GM19099 (cell line): ENCODE results near the gene CHP2.

Experiments
- POLR2A ChIP-seq: IDR thresholded peaks from 3 replicates; pipeline ENCODE4 v1.6.1; 2011; ENCODE audit warnings: low read depth; ENCODE audit not compliant: insufficient read length; ENCODE audit errors: extremely low read depth

CHP2 gene

GRCh38 chr16:23741675-23742303 lies 13.0 kb upstream of the CHP2 start:
- no peak for TF ChIP-seq POLR2A

GRCh38 chr16:23742766-23743165 lies 12.1 kb upstream of the CHP2 start:
- no peak for TF ChIP-seq POLR2A

GRCh38 chr16:23745263-23745662 lies 9.6 kb upstream of the CHP2 start:
- TF ChIP-seq POLR2A, result no peak

GRCh38 chr16:23748630-23749029 lies 6.2 kb upstream of the CHP2 start:
- TF ChIP-seq POLR2A, result no peak

GRCh38 chr16:23753908-23754593 lies 775 bp upstream of the CHP2 start:
- no peak for TF ChIP-seq POLR2A

- TF ChIP-seq POLR2A, result no peak
Measured at GRCh38 chr16:23755484-23755809, 621 bp downstream of the CHP2 start.

- TF ChIP-seq POLR2A, result no peak
Measured at GRCh38 chr16:23757116-23757515, 2.3 kb downstream of the CHP2 start.

- TF ChIP-seq POLR2A, result no peak
Measured at GRCh38 chr16:23757937-23758619, 3.3 kb downstream of the CHP2 start.

GRCh38 chr16:23765933-23766332 lies 11.1 kb downstream of the CHP2 start:
- TF ChIP-seq POLR2A, result no peak

- no peak for TF ChIP-seq POLR2A
Measured at GRCh38 chr16:23768581-23768980, 13.8 kb downstream of the CHP2 start.

- no peak for TF ChIP-seq POLR2A
Measured at GRCh38 chr16:23771027-23771426, 16.2 kb downstream of the CHP2 start.

GRCh38 chr16:23771642-23772041 lies 16.8 kb downstream of the CHP2 start:
- TF ChIP-seq POLR2A, result no peak

GRCh38 chr16:23773339-23773738 lies 18.5 kb downstream of the CHP2 start:
- no peak for TF ChIP-seq POLR2A

- no peak for TF ChIP-seq POLR2A
Measured at GRCh38 chr16:23781176-23781575, 26.4 kb downstream of the CHP2 start.

GRCh38 chr16:23784811-23785447 lies 30.1 kb downstream of the CHP2 start:
- TF ChIP-seq POLR2A, result no peak

- TF ChIP-seq POLR2A, result no peak
Measured at GRCh38 chr16:23785842-23786241, 31.0 kb downstream of the CHP2 start.
